B cell (primary cell): ENCODE measurements around the gene INSRR. TPM values are rescaled to one million over a fixed set of nuclear protein-coding genes. Genes with fewer than 3 reads are reported as not detected.

Experiments used
- ATAC-seq: fragments of 200-7000 bp; cut with Tn5 transposase; one replicate; pipeline ENCODE4 v1.10.0; 2021; ENCODE audit warnings: low read depth, mild to moderate bottlenecking, moderate number of reproducible peaks, moderate library complexity
- CTCF ChIA-PET: fragments of 350-600 bp; sonication (Branson Sonifier 250); formaldehyde crosslinking; loops from one replicate; lab custom pipeline; 2021; ENCODE audit warnings: antibody characterized with exemption, inconsistent platforms; lab: Charles Lee
- POLR2A ChIA-PET: fragments of 350-600 bp; sonication (Branson Sonifier 250); formaldehyde crosslinking; loops from one replicate; lab custom pipeline; 2021; ENCODE audit warnings: antibody characterized with exemption; lab: Charles Lee
- DNase-seq: peaks from one replicate; pipeline ENCODE4 v3.0.0; 2013
- H2AFZ ChIP-seq: 2 replicates; pipeline ENCODE4 v1.6.1; 2012; ENCODE audit warnings: mild to moderate bottlenecking, low read depth, low read length; ENCODE audit not compliant: insufficient read depth, poor library complexity, severe bottlenecking
- H3K27ac ChIP-seq, 2 donors: 1 replicate in 1 of 2; 2 replicates in 1 of 2; pipeline ENCODE4 v1.5.1; 2012 to 2013; ENCODE audit warnings: low read length in 2 of 2, mild to moderate bottlenecking in 2 of 2, moderate library complexity in 1 of 2
- H3K27me3 ChIP-seq, 4 experiments: fragments of 200-600 bp in 1 of 4; sonication (generic) in 1 of 4; replicated peaks in 1 of 4; 1 replicate in 2 of 4; 2 replicates in 2 of 4; pipeline versions ENCODE4 v1.6.1 to v1.7.0; 2013 to 2016; ENCODE audit warnings: low read length in 3 of 4, mild to moderate bottlenecking in 2 of 4, mixed read lengths in 1 of 4, moderate library complexity in 1 of 4; ENCODE audit not compliant: insufficient read depth in 4 of 4, control insufficient read depth in 3 of 4; ENCODE audit errors: control extremely low read depth in 1 of 4
- H3K36me3 ChIP-seq, 2 experiments: replicated peaks in 1 of 2; 1 replicate in 1 of 2; 2 replicates in 1 of 2; pipeline versions ENCODE4 v1.6.1 to v1.7.1; 2013; ENCODE audit warnings: low read length in 1 of 2; ENCODE audit not compliant: insufficient read depth in 2 of 2, control insufficient read depth in 1 of 2; ENCODE audit errors: control extremely low read depth in 1 of 2, extremely low read depth in 1 of 2
- H3K4me1 ChIP-seq, 2 donors: fragments of 200-600 bp in 1 of 2; sonication (generic) in 1 of 2; 1 replicate in 1 of 2; 2 replicates in 1 of 2; pipeline versions ENCODE4 v1.5.1 to v1.6.1; 2013 to 2017; ENCODE audit warnings: low read length in 2 of 2; ENCODE audit not compliant: control insufficient read depth in 2 of 2, insufficient read depth in 2 of 2
- H3K4me2 ChIP-seq: replicated peaks from 2 replicates; pipeline ENCODE3; 2012; ENCODE audit warnings: mild to moderate bottlenecking, low read depth, low read length; ENCODE audit not compliant: poor library complexity, severe bottlenecking
- H3K4me3 ChIP-seq, 5 experiments: fragments of 200-600 bp in 1 of 5; sonication (generic) in 1 of 5; 1 replicate in 3 of 5; 2 replicates in 2 of 5; pipeline versions ENCODE4 v1.5.1 to v1.7.0; 2011 to 2016; ENCODE audit warnings: low read length in 4 of 5, mild to moderate bottlenecking in 4 of 5, low read depth in 2 of 5, control low read depth in 1 of 5, moderate library complexity in 1 of 5; ENCODE audit not compliant: insufficient read depth in 1 of 5; ENCODE audit errors: control extremely low read depth in 1 of 5, extremely low read depth in 1 of 5
- H3K79me2 ChIP-seq: fragments of 200-600 bp; sonication (generic); one replicate; pipeline ENCODE4 v1.6.0; 2016; ENCODE audit warnings: low read length; ENCODE audit not compliant: control insufficient read depth, insufficient read depth
- H3K9ac ChIP-seq: fragments of 200-600 bp; sonication (generic); 2 replicates; pipeline ENCODE4 v1.6.1; 2017; ENCODE audit warnings: mild to moderate bottlenecking, low read length, moderate library complexity
- H3K9me3 ChIP-seq, 3 donors: one replicate each; pipeline versions ENCODE4 v1.6.1 to v1.7.1; 2013; ENCODE audit warnings: low read length in 2 of 3; ENCODE audit not compliant: control insufficient read depth in 2 of 3, insufficient read depth in 1 of 3; ENCODE audit errors: control extremely low read depth in 1 of 3
- H4K20me1 ChIP-seq: 2 replicates; pipeline ENCODE4 v1.6.0; 2012; ENCODE audit warnings: mild to moderate bottlenecking, low read length; ENCODE audit not compliant: insufficient read depth, control insufficient read depth, poor library complexity, severe bottlenecking
- H3K27ac Mint-ChIP-seq: one replicate; pipeline ENCODE4 v1.8.0; 2021; ENCODE audit warnings: mixed read lengths
- H3K27me3 Mint-ChIP-seq: one replicate; pipeline ENCODE4 v1.8.0; 2021; ENCODE audit warnings: mixed read lengths
- H3K4me1 Mint-ChIP-seq: one replicate; pipeline ENCODE4 v1.8.0; 2021; ENCODE audit warnings: mixed read lengths
- H3K4me3 Mint-ChIP-seq: one replicate; pipeline ENCODE4 v1.8.0; 2021; ENCODE audit warnings: mixed read lengths
- H3K9me3 Mint-ChIP-seq: one replicate; pipeline ENCODE4 v1.8.0; 2022; ENCODE audit warnings: mixed read lengths; ENCODE audit not compliant: insufficient read depth
- EZH2 ChIP-seq: IDR thresholded peaks from 2 replicates; pipeline ENCODE4 v1.6.1; 2012; ENCODE audit warnings: borderline replicate concordance, low read depth, mild to moderate bottlenecking, moderate library complexity, low read length; ENCODE audit not compliant: insufficient read depth, poor library complexity, severe bottlenecking
- WGBS: methylation state at CpG from one replicate; pipeline ENCODE4 v1.1.5; 2013; ENCODE audit warnings: missing lambda C conversion rate; ENCODE audit not compliant: insufficient coverage; 5-methylcytosine and 5-hydroxymethylcytosine counted together
- intact Hi-C: fragments of 100-400 bp; cut with micrococcal nuclease; formaldehyde crosslinking; loops from one replicate; pipeline ENCODE4 v1.10.0; 2022
- polyA plus RNA-seq: library from polyadenylated mRNA; depleted of rRNA; stranded (reverse); fragments of >200 nt; gene quantifications from 2 replicates; pipeline ENCODE4 v1.2.3, GENCODE V29; 2012
- total RNA-seq, 2 donors: library from RNA; stranded (reverse); fragments of 120-200 nt in 1 of 2; gene quantifications; 1 replicate in 1 of 2; 2 replicates in 1 of 2; pipeline versions ENCODE4 v1.2.3 to v1.2.4, GENCODE V29; 2013 to 2022
- TF ChIP-seq, protein P1 (sequence below): fragments of 200-600 bp; IDR thresholded peaks from one replicate; pipeline ENCODE4 v1.8.0; 2022; ENCODE audit warnings: antibody characterized with exemption, mild to moderate bottlenecking

Gene INSRR
- total and polyA plus RNA-seq, 2 donors (not counting 1 experiment from before 2014, with no cell fraction given) = not detected

DNA sequence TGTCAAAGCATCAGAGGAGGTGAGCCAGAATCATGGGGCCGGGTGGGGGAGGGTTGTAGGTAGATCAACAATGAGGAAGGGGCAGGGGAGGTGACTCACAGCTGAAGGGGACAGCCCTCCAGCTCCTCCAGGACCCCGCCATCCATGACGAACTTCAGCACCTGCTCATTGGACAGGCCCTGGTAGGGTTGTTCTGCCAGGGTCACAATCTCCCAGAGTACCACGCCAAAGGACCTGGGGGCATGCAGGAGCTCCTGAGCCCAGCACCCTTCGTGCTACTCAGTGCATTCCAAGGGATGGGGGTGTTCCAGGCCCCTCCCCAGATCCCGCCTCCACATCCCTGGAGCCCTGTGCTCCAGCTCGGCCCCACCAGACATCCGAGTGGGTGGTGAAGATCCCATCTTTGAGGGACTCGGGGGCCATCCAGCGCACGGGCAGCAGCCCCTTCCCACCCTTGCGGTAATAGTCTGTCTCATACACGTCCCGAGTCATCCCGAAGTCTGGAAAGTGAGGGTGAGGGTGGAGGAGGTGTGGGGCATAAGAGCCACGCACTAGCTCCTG is 17.5 kb downstream of the INSRR start:
- WGBS = 75% methylated on average over 11 of the region's 16 CpGs
- POLR2A ChIA-PET = interaction anchor here (0.6 kb wide), 1 partner anchor 42 kb away, joined by 11 read pairs; no protein-coding TSS in a partner anchor
- intact Hi-C loops = no loop called here

DNA sequence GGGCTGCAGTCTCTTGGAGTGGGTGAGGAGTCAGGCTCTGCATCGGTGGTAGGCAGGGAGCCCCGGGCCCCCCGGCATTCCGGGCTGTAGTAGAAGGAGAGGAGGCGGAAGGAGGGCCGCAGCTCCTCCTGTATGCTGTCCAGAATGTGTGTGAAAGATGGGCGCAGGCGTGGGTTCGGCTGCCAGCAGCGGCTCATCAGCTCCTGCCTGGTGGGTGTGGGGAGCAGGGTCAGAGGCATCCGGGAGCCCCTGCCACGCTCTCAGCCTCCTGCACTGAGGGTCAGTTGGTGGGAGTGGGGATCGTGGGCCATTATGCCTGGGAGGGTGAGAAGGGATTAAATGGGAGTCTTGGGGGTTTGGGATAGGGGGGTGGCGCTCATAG is 18.0 kb downstream of the INSRR start:
- ChIA-PET CTCF (interaction anchor here (1.4 kb wide), 1 partner anchor 19 kb away, joined by 5 read pairs; the partner anchor contains the start of gene NTRK1), POLR2A (interaction anchor here (0.6 kb wide), 1 partner anchor 42 kb away, joined by 11 read pairs; no protein-coding TSS in a partner anchor)
- H3K27ac Mint-ChIP-seq = no peak overlapping the region
- H3K27me3 Mint-ChIP-seq = peaks cover 76% of the 10 kb centered on the region
- Histone ChIP-seq H3K9ac (no peak overlapping the region), H3K4me3 (no peak overlapping the region), H3K4me1 (peaks cover 7 to 8% of the 10 kb centered on the region in 2 donors), H4K20me1 (no peaks in the 10 kb centered on the region), H3K27ac (no peak overlapping the region), H3K4me2 (no peak overlapping the region), H3K27me3 (peaks cover 0 to 61% (median 21%) of the 10 kb centered on the region in 4 experiments), H2AFZ (no peak overlapping the region), H3K36me3 (no peaks in the 10 kb centered on the region), H3K79me2 (no peaks in the 10 kb centered on the region), H3K9me3 (peaks cover 0 to 8% (median 0%) of the 10 kb centered on the region in 3 donors)
- 76% methylated on average over 14 of the region's 14 CpGs for WGBS
- no peaks in the 10 kb centered on the region for H3K9me3 Mint-ChIP-seq
- intact Hi-C loops = no loop called here
- DNase-seq (no peak), ATAC-seq (no peak)
- H3K4me1 Mint-ChIP-seq = peaks cover 8% of the 10 kb centered on the region
- TF ChIP-seq, protein P1, sequence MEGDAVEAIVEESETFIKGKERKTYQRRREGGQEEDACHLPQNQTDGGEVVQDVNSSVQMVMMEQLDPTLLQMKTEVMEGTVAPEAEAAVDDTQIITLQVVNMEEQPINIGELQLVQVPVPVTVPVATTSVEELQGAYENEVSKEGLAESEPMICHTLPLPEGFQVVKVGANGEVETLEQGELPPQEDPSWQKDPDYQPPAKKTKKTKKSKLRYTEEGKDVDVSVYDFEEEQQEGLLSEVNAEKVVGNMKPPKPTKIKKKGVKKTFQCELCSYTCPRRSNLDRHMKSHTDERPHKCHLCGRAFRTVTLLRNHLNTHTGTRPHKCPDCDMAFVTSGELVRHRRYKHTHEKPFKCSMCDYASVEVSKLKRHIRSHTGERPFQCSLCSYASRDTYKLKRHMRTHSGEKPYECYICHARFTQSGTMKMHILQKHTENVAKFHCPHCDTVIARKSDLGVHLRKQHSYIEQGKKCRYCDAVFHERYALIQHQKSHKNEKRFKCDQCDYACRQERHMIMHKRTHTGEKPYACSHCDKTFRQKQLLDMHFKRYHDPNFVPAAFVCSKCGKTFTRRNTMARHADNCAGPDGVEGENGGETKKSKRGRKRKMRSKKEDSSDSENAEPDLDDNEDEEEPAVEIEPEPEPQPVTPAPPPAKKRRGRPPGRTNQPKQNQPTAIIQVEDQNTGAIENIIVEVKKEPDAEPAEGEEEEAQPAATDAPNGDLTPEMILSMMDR = no peak
- TF ChIP-seq EZH2 = no peak
- no peak overlapping the region for H3K4me3 Mint-ChIP-seq

More for the DNA sequence above, 17.5 kb downstream of the INSRR start:
- no peak for DNase-seq
- Histone ChIP-seq H3K4me2 (no peak overlapping the region), H3K27ac (no peak overlapping the region), H3K9ac (no peak overlapping the region), H3K9me3 (peaks cover 0 to 8% (median 0%) of the 10 kb centered on the region in 3 donors), H3K36me3 (no peaks in the 10 kb centered on the region), H3K4me3 (no peak overlapping the region), H3K79me2 (no peaks in the 10 kb centered on the region), H2AFZ (no peak overlapping the region), H3K27me3 (peaks cover 0 to 63% (median 23%) of the 10 kb centered on the region in 4 experiments), H4K20me1 (no peaks in the 10 kb centered on the region), H3K4me1 (peaks cover 7 to 8% of the 10 kb centered on the region in 2 donors)
- Mint-ChIP-seq H3K4me3 (no peak overlapping the region), H3K27me3 (peaks cover 76% of the 10 kb centered on the region), H3K4me1 (peaks cover 8% of the 10 kb centered on the region), H3K9me3 (no peaks in the 10 kb centered on the region), H3K27ac (no peak overlapping the region)
- TF ChIP-seq EZH2 = no peak
- TF ChIP-seq, protein P1 = no peak
- no peak for ATAC-seq
- CTCF ChIA-PET = interaction anchor here (0.6 to 1.4 kb wide), 3 partner anchors 19 to 143 kb away, joined by 3 to 5 read pairs (median 4); partner anchors contain the start of gene NTRK1
